ENCODE measurements around the gene FAM168A. TPM values are rescaled to one million over a fixed set of nuclear protein-coding genes. Genes with fewer than 3 reads are reported as not detected.
A peak's percentile ranks its signal among the peaks of the same experiment; 100 is the strongest.

Gene FAM168A
- total and polyA plus RNA-seq, 9 of the 15 experiments (the other 6 are each of a cell fraction or from before 2014, with no cell fraction given), result 0.44 to 7.2 (median 2.9) TPM

DNA sequence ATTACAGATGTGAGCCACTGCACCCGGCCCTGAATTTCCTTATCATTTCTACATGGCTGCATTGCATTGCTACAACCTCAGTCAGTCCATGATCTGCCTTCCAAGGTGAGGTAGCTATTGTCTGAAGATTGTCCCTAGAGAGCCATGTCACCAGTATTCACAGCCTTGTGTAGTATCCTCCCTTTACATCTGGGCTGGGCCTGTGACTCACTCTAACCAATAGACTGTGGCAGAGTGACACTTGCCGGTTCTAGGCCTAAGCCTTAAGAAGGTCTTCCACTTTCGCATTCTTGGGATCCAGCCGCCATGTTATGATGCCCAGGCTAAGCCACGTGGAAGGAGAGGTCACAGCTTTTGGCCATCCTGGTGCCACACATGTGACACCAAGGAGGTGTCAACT lies 38.3 kb upstream of the FAM168A start:
- DNase-seq (ENCODE audit: extremely low read depth in 1 of 4, low spot score in 3 of 4), result no peak
- H3K9me1 ChIP-seq (ENCODE audit: control insufficient read depth, insufficient read depth, low read length), result no peaks in the 10 kb centered on the region
- ChIA-PET CTCF (ENCODE audit: low intra/inter-chr PET ratio) (no interaction called here), POLR2A (interaction anchor here (1.1 to 1.2 kb wide), 2 partner anchors 10 to 11 kb away, joined by 3 to 5 read pairs; no protein-coding TSS in a partner anchor)
- H3K79me2 ChIP-seq (ENCODE audit: control insufficient read depth, insufficient read depth, low read length), result no peaks in the 10 kb centered on the region
- FAIRE-seq, result no peak
- 53% methylated on average over 5 of the region's 5 CpGs for WGBS (ENCODE audit: insufficient coverage, low coverage, missing lambda C conversion rate)
- no peaks in the 10 kb centered on the region; the same call in 1 of the 2 replicates for H4K20me1 ChIP-seq (replicated peaks; ENCODE audit: control insufficient read depth, insufficient read depth, low read length)
- no peaks in the 10 kb centered on the region for H3K4me1 ChIP-seq (replicated peaks in 1 of 2; ENCODE audit: control insufficient read depth in 2 of 2, insufficient read depth in 2 of 2, low read length in 2 of 2)
- H3K9ac ChIP-seq (ENCODE audit: insufficient read depth in 1 of 2, low read depth in 2 of 2, low read length in 2 of 2), result no peak overlapping the region
- H3K9me3 ChIP-seq (replicated peaks; ENCODE audit: control insufficient read depth, insufficient read depth, low read depth, low read length), result no peaks in the 10 kb centered on the region
- no peak overlapping the region for H3K4me3 ChIP-seq
- peak overlapping the region; percentile 93 for H2AFZ ChIP-seq (ENCODE audit: low read depth, low read length)
- no peaks in the 10 kb centered on the region for H3K36me3 ChIP-seq (ENCODE audit: control insufficient read depth, insufficient read depth, low read length)
- peak; percentile 49; the same call in 2 of the 3 replicates for ATAC-seq
- peaks cover 0 to 3% of the 10 kb centered on the region in 2 experiments; a peak in 1 of 5 replicates for H3K27me3 ChIP-seq (ENCODE audit: control insufficient read depth in 2 of 2, insufficient read depth in 2 of 2, low read length in 2 of 2)
- no peak overlapping the region for H3K27ac ChIP-seq (ENCODE audit: extremely low read depth, low read depth, low read length)
- peak; percentile 72 for TF ChIP-seq ZNF175 (CRISPR knock-in tag; IDR thresholded peaks at IDR 0.05; ENCODE audit: low read depth)
- TF ChIP-seq NFYB (IDR thresholded peaks at IDR 0.05; ENCODE audit: extremely low read depth, insufficient read length), result no peak
- TF ChIP-seq FOSL1 (tag; conservative IDR thresholded peaks at IDR 0.05), result 0 out of 2 replicates have a peak, but pooled peaks have one; percentile 31
- TF ChIP-seq, protein P1, sequence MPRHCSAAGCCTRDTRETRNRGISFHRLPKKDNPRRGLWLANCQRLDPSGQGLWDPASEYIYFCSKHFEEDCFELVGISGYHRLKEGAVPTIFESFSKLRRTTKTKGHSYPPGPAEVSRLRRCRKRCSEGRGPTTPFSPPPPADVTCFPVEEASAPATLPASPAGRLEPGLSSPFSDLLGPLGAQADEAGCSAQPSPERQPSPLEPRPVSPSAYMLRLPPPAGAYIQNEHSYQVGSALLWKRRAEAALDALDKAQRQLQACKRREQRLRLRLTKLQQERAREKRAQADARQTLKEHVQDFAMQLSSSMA (CRISPR knock-in tag; IDR thresholded peaks at IDR 0.05), result no peak
- TF ChIP-seq RAD21 (CRISPR knock-in tag; conservative IDR thresholded peaks at IDR 0.05 in 1 of 2, IDR thresholded peaks at IDR 0.05 in 1 of 2), result no peak
- no peak for TF ChIP-seq SREBF2 (CRISPR knock-in tag; IDR thresholded peaks at IDR 0.05)
- TF ChIP-seq, protein P2, sequence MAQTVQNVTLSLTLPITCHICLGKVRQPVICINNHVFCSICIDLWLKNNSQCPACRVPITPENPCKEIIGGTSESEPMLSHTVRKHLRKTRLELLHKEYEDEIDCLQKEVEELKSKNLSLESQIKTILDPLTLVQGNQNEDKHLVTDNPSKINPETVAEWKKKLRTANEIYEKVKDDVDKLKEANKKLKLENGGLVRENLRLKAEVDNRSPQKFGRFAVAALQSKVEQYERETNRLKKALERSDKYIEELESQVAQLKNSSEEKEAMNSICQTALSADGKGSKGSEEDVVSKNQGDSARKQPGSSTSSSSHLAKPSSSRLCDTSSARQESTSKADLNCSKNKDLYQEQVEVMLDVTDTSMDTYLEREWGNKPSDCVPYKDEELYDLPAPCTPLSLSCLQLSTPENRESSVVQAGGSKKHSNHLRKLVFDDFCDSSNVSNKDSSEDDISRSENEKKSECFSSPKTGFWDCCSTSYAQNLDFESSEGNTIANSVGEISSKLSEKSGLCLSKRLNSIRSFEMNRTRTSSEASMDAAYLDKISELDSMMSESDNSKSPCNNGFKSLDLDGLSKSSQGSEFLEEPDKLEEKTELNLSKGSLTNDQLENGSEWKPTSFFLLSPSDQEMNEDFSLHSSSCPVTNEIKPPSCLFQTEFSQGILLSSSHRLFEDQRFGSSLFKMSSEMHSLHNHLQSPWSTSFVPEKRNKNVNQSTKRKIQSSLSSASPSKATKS (CRISPR knock-in tag; IDR thresholded peaks at IDR 0.05), result no peak
- TF ChIP-seq, protein P3, sequence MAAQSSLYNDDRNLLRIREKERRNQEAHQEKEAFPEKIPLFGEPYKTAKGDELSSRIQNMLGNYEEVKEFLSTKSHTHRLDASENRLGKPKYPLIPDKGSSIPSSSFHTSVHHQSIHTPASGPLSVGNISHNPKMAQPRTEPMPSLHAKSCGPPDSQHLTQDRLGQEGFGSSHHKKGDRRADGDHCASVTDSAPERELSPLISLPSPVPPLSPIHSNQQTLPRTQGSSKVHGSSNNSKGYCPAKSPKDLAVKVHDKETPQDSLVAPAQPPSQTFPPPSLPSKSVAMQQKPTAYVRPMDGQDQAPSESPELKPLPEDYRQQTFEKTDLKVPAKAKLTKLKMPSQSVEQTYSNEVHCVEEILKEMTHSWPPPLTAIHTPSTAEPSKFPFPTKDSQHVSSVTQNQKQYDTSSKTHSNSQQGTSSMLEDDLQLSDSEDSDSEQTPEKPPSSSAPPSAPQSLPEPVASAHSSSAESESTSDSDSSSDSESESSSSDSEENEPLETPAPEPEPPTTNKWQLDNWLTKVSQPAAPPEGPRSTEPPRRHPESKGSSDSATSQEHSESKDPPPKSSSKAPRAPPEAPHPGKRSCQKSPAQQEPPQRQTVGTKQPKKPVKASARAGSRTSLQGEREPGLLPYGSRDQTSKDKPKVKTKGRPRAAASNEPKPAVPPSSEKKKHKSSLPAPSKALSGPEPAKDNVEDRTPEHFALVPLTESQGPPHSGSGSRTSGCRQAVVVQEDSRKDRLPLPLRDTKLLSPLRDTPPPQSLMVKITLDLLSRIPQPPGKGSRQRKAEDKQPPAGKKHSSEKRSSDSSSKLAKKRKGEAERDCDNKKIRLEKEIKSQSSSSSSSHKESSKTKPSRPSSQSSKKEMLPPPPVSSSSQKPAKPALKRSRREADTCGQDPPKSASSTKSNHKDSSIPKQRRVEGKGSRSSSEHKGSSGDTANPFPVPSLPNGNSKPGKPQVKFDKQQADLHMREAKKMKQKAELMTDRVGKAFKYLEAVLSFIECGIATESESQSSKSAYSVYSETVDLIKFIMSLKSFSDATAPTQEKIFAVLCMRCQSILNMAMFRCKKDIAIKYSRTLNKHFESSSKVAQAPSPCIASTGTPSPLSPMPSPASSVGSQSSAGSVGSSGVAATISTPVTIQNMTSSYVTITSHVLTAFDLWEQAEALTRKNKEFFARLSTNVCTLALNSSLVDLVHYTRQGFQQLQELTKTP (IDR thresholded peaks at IDR 0.05; ENCODE audit: low read depth in 1 of 2, partially characterized antibody in 2 of 2), result no peak
- TF ChIP-seq, protein P4, sequence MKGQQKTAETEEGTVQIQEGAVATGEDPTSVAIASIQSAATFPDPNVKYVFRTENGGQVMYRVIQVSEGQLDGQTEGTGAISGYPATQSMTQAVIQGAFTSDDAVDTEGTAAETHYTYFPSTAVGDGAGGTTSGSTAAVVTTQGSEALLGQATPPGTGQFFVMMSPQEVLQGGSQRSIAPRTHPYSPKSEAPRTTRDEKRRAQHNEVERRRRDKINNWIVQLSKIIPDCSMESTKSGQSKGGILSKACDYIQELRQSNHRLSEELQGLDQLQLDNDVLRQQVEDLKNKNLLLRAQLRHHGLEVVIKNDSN (CRISPR knock-in tag; IDR thresholded peaks at IDR 0.05), result no peak
- TF ChIP-seq ZBTB17 (CRISPR knock-in tag; IDR thresholded peaks at IDR 0.05), result no peak
- no peak for TF ChIP-seq ZNF347 (CRISPR knock-in tag; IDR thresholded peaks at IDR 0.05; ENCODE audit: low read depth)
- TF ChIP-seq, protein P5, sequence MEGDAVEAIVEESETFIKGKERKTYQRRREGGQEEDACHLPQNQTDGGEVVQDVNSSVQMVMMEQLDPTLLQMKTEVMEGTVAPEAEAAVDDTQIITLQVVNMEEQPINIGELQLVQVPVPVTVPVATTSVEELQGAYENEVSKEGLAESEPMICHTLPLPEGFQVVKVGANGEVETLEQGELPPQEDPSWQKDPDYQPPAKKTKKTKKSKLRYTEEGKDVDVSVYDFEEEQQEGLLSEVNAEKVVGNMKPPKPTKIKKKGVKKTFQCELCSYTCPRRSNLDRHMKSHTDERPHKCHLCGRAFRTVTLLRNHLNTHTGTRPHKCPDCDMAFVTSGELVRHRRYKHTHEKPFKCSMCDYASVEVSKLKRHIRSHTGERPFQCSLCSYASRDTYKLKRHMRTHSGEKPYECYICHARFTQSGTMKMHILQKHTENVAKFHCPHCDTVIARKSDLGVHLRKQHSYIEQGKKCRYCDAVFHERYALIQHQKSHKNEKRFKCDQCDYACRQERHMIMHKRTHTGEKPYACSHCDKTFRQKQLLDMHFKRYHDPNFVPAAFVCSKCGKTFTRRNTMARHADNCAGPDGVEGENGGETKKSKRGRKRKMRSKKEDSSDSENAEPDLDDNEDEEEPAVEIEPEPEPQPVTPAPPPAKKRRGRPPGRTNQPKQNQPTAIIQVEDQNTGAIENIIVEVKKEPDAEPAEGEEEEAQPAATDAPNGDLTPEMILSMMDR (IDR thresholded peaks at IDR 0.05 in 2 of 3, conservative IDR thresholded peaks at IDR 0.05 in 1 of 3; ENCODE audit: insufficient read depth in 2 of 3, low read depth in 1 of 3, low read length in 3 of 3), result no peak
- no peak overlapping the region for H3K4me2 ChIP-seq (ENCODE audit: insufficient read depth, low read length)
- intact Hi-C loops (cut with micrococcal nuclease), result no loop called here
- BruUV-seq (replicated peaks), result no TSS peak
- in situ Hi-C loops (cut with MboI), result no loop called here
